Smooth muscle cell (in vitro differentiated cells): Measurements from ENCODE around the gene RALB. TPM values are rescaled to one million over a fixed set of nuclear protein-coding genes. Genes with fewer than 3 reads are reported as not detected.
"Not testable (repeated sequence)": the region's sequence is repeated elsewhere in the genome, so short reads cannot be mapped to it uniquely, and the experiment has no call there.

Experiments
- DNase-seq: peaks from one replicate; lab custom pipeline; 2025; ENCODE audit not compliant: unreplicated experiment; lab: John Stamatoyannopoulos, UW
- H2AFZ ChIP-seq: fragments of 200-600 bp; sonication (generic); 2 replicates; pipeline ENCODE4 v1.6.0; 2016; ENCODE audit warnings: antibody characterized with exemption, low read depth, mild to moderate bottlenecking
- H3F3A ChIP-seq: fragments of 200-600 bp; sonication (generic); 2 replicates; pipeline ENCODE4 v1.6.0; 2017; ENCODE audit warnings: antibody characterized with exemption, low read depth
- H3K27ac ChIP-seq: fragments of 200-600 bp; sonication (generic); 2 replicates; pipeline ENCODE4 v1.5.1; 2016; ENCODE audit warnings: low read depth, mild to moderate bottlenecking
- H3K27me3 ChIP-seq: fragments of 200-600 bp; sonication (generic); 2 replicates; pipeline ENCODE4 v1.6.1; 2016; ENCODE audit warnings: low read depth, mild to moderate bottlenecking
- H3K36me3 ChIP-seq: fragments of 200-600 bp; sonication (generic); 2 replicates; pipeline ENCODE4 v1.5.1; 2016; ENCODE audit warnings: low read depth
- H3K4me1 ChIP-seq: fragments of 200-600 bp; sonication (generic); 2 replicates; pipeline ENCODE4 v1.5.1; 2016; ENCODE audit warnings: low read depth
- H3K4me2 ChIP-seq: fragments of 200-600 bp; sonication (generic); 2 replicates; pipeline ENCODE4 v1.6.0; 2016; ENCODE audit warnings: mild to moderate bottlenecking
- H3K4me3 ChIP-seq: fragments of 200-600 bp; sonication (generic); 2 replicates; pipeline ENCODE4 v1.5.1; 2016; ENCODE audit warnings: mild to moderate bottlenecking
- H3K79me2 ChIP-seq: fragments of 200-600 bp; sonication (generic); 2 replicates; pipeline ENCODE4 v1.6.0; 2016; ENCODE audit warnings: low read depth, mild to moderate bottlenecking
- H3K9ac ChIP-seq: fragments of 200-600 bp; sonication (generic); 2 replicates; pipeline ENCODE4 v1.6.0; 2016; ENCODE audit warnings: low read depth
- H3K9me3 ChIP-seq: fragments of 200-600 bp; sonication (generic); replicated peaks from 2 replicates; pipeline ENCODE4 v1.5.1; 2016; ENCODE audit warnings: low read depth
- H4K20me1 ChIP-seq: fragments of 200-600 bp; sonication (generic); 2 replicates; pipeline ENCODE4 v1.6.0; 2016; ENCODE audit warnings: low read depth
- WGBS: methylation state at CpG from one replicate; pipeline ENCODE4 v1.1.7; 2016; ENCODE audit warnings: low lambda C conversion rate; 5-methylcytosine and 5-hydroxymethylcytosine counted together
- polyA plus RNA-seq: library from polyadenylated mRNA; unstranded; fragments of >200 nt; fragmentation: Nextera tagmentation; extraction: Ambion mirVana; gene quantifications from 2 replicates; pipeline ENCODE4 v1.2.1, GENCODE V29; 2016
- total RNA-seq: library from RNA; depleted of rRNA; stranded (reverse); fragments of >200 nt; gene quantifications from 2 replicates; pipeline ENCODE4 v1.2.3, GENCODE V29; 2014
- TF ChIP-seq, protein P1 (sequence below): fragments of 200-600 bp; sonication (generic); IDR thresholded peaks from 2 replicates; pipeline ENCODE4 v1.5.1; 2017; ENCODE audit warnings: borderline replicate concordance, mild to moderate bottlenecking, antibody characterized with exemption; ENCODE audit not compliant: insufficient read depth, poor library complexity, severe bottlenecking

The RALB gene
- total and polyA plus RNA-seq, 2 experiments from 2014 or later = 69.9 to 73.4 TPM

DNA sequence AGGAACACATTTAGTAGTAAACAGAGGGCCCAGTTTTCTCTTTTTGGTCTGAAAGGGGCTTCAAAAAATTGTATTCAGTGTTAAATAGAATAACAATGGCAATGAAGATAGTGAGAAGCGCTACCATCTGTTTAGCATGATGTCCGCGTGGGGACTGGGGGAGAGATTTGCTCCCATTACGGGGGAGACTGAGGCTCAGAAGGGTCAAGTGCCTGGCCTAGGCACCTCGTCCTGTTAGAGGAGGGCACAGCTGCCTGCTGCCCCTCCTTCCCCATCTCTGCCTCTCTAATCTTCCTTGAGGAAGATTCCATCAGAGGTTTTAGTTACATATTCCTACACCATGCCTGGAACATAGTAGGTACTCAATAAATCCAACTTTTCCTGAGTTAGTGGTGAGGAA, 19.4 kb upstream of the RALB start:
- Histone ChIP-seq H3K9ac (no peak overlapping the region), H3K4me1 (peaks cover 8% of the 10 kb centered on the region), H3K9me3 (no peaks in the 10 kb centered on the region), H3K4me3 (no peak overlapping the region), H3K27ac (no peak overlapping the region), H2AFZ (no peak overlapping the region), H3F3A (no peaks in the 10 kb centered on the region), H3K79me2 (no peaks in the 10 kb centered on the region), H3K36me3 (no peaks in the 10 kb centered on the region), H4K20me1 (no peaks in the 10 kb centered on the region), H3K27me3 (no peaks in the 10 kb centered on the region), H3K4me2 (no peak overlapping the region)
- TF ChIP-seq, protein P1, sequence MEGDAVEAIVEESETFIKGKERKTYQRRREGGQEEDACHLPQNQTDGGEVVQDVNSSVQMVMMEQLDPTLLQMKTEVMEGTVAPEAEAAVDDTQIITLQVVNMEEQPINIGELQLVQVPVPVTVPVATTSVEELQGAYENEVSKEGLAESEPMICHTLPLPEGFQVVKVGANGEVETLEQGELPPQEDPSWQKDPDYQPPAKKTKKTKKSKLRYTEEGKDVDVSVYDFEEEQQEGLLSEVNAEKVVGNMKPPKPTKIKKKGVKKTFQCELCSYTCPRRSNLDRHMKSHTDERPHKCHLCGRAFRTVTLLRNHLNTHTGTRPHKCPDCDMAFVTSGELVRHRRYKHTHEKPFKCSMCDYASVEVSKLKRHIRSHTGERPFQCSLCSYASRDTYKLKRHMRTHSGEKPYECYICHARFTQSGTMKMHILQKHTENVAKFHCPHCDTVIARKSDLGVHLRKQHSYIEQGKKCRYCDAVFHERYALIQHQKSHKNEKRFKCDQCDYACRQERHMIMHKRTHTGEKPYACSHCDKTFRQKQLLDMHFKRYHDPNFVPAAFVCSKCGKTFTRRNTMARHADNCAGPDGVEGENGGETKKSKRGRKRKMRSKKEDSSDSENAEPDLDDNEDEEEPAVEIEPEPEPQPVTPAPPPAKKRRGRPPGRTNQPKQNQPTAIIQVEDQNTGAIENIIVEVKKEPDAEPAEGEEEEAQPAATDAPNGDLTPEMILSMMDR = no peak
- 89% methylated on average over 5 of the region's 5 CpGs for WGBS
- DNase-seq = no peak

DNA sequence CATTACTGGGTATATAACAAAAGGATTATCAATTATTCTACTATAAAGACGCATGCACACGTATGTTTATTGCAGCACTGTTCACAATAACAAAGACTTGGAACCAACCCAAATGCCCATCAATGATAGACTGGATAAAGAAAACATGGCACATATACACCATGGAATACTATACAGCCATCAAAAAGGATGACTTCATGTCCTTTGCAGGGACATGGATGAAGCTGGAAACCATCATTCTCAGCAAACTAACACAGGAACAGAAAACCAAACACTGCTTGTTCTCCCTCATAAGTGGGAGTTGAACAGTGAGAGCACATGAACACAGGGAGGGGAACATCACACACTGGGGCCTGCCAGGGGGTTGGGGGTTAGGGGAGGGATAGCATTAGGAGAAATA, 17.5 kb upstream of the RALB start:
- not testable (repeated sequence) for H3F3A ChIP-seq, H3K4me3 ChIP-seq, H3K4me2 ChIP-seq, DNase-seq, H3K79me2 ChIP-seq, H3K36me3 ChIP-seq, H3K9ac ChIP-seq, H4K20me1 ChIP-seq, H3K27ac ChIP-seq, H3K9me3 ChIP-seq, H2AFZ ChIP-seq, H3K27me3 ChIP-seq
- peaks cover 22% of the 10 kb centered on the region for H3K4me1 ChIP-seq
- 98% methylated on average over 2 of the region's 2 CpGs for WGBS

DNA sequence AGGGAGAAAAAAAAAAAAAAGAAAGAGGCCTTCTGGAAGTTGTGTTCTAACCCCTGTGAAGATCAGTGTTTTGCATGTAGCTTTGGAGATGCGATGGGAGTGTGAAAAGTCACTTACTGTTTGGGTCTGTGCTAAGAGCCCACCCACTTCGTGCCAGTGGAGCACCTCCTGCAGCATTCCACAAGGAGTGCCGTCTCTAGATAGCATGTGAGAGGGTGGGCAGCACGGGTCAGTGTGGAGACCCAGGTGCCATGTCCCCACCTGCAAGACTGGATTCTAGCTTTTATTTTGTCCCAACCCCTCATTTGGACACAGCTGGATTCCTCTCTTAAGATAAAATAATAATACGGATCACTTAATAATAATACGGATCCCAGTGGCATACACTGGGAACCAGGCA, 17.0 kb upstream of the RALB start:
- TF ChIP-seq, protein P1 = no peak
- no peak overlapping the region for H2AFZ ChIP-seq
- no peaks in the 10 kb centered on the region for H3F3A ChIP-seq
- H3K9ac ChIP-seq = no peak overlapping the region
- WGBS = 93% methylated on average over 6 of the region's 6 CpGs
- H3K79me2 ChIP-seq = no peaks in the 10 kb centered on the region
- H3K9me3 ChIP-seq = no peaks in the 10 kb centered on the region
- no peak overlapping the region for H3K4me2 ChIP-seq
- no peak for DNase-seq
- H3K4me3 ChIP-seq = no peak overlapping the region
- no peaks in the 10 kb centered on the region for H4K20me1 ChIP-seq
- no peak overlapping the region for H3K27ac ChIP-seq
- peaks cover 22% of the 10 kb centered on the region for H3K4me1 ChIP-seq
- no peaks in the 10 kb centered on the region for H3K36me3 ChIP-seq
- H3K27me3 ChIP-seq = no peaks in the 10 kb centered on the region

DNA sequence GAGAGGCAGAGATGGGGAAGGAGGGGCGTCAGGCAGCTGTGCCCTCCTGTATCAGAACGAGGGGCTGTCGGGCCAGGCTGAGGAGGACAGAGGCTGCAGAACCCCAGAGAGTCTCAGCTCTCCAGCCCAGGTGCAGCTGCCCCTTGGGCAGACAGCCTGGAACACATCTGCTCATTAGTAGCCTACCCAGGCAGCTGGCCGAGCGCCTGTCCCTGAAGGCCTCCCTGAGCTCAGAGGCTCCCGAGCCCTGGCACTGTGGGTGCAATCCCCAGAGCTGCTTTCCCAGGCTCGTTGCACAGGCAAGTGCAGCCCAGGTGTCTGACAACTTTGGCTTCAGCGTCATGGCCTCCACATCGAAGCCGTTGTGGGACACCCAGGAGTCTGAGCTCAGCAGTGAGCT, 16.3 kb upstream of the RALB start:
- Histone ChIP-seq H3K4me3 (no peak overlapping the region), H3K9ac (no peak overlapping the region)
- no peak for DNase-seq

More for the DNA sequence above, 16.3 kb upstream of the RALB start:
- no peaks in the 10 kb centered on the region for H3K9me3 ChIP-seq
- no peak overlapping the region for H3K4me2 ChIP-seq
- no peak overlapping the region for H2AFZ ChIP-seq
- peaks cover 22% of the 10 kb centered on the region for H3K4me1 ChIP-seq
- H3K27ac ChIP-seq = no peak overlapping the region
- no peaks in the 10 kb centered on the region for H3K79me2 ChIP-seq
- no peaks in the 10 kb centered on the region for H4K20me1 ChIP-seq
- 93% methylated on average over 10 of the region's 10 CpGs for WGBS
- no peaks in the 10 kb centered on the region for H3F3A ChIP-seq
- H3K36me3 ChIP-seq = no peaks in the 10 kb centered on the region
- H3K27me3 ChIP-seq = no peaks in the 10 kb centered on the region
- TF ChIP-seq, protein P1 = no peak
